NCI-H1436 (cell line): ENCODE measurements around the gene TRIM2.

Experiments used
- DNase-seq: peaks from one replicate; lab custom pipeline; 2025; lab: John Stamatoyannopoulos, UW

Gene TRIM2

GRCh38 chr4:153333874-153334273, 129.6 kb downstream of the TRIM2 start:
- DNase-seq = no peak

- no peak for DNase-seq
Observed at GRCh38 chr4:153335665-153336064, 131.4 kb downstream of the TRIM2 start.

DNA sequence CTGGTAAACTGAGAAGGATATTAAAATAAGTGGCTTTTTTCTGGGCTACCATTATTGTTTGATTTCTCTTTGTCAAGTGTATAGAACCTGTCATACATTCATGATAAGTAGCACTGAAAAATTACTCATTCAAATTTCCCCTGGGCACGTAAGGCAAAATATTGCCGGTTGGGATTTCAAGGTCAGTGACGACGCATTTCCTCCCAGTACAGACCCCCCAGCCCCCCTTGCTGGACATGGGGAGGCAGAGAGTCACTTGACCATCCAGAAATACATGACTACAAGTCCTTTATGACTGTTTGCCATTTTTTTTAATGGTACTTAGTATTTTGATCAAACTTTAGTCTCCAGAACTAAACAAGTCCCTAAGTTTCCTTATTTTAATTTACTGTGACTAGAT, 133.4 kb downstream of the TRIM2 start:
- DNase-seq = no peak

- DNase-seq = no peak
Observed at GRCh38 chr4:153341575-153342090, 137.4 kb downstream of the TRIM2 start.

DNA sequence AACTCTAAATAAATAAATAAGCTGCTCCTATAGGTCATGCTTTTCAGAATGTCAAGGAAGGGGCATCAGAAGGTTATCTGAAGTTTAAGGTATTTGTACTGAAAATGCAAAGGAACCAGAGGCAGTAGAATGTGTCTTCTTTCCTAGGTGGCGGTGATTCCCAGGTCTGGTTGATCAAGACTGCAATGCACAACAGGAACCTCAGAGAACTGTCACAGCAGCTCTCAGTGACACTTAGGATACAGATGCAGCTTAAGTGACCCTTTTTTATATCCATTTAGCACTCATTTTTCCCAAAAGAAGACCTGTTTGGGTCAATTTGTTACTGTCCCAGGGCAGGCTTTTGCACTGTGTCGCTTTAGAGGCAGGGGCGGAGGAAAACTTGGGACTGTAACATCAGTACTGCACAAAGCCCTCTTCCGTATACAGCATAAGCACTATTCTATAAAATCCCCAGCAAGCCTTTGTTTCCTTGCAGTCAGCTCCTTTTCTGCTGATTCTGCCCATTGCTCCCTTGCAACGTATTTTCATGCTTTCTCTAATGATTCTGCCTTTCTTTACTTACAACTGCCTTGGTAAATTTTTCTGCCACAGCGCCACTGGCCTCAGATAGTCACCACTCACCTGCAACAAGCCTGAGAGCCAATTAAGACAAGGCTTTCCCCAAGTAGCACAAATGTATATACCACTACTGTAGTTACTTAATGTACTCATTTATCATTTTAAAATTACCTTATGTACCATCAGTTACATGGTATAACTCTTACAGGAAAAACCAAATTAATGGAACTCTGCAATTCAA, 138.7 kb downstream of the TRIM2 start:
- DNase-seq = no peak

- peak; percentile 85 for DNase-seq
Observed at GRCh38 chr4:153344131-153345011, 140.1 kb downstream of the TRIM2 start, which contains the start of gene MND1. TSS of gene MND1 (plus strand) at chr4:153344688. CDS start at chr4:153344738, 50 bp downstream.

- DNase-seq = peak; percentile 20
Observed at GRCh38 chr4:153345012-153345981, 141.1 kb downstream of the TRIM2 start.

DNA sequence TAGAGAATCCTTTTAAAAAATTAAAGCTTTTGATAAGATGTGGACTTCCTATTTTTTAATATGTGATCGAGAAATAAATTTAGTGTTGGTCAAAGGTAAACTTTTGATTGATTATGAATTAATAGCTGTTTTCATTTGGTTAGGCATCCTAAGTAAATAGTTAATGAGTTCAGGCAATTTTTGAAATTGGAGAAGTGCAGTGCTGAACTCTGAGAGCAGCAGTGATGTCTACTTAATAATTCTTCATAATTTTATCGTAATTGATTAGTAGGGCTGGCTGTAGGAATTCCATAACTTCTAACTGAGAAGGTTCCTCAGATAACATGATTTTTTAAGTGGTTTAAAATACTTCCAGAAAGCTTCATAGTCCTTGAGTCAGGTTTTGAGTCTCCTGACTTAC, 141.8 kb downstream of the TRIM2 start:
- no peak for DNase-seq

- no peak for DNase-seq
Observed at GRCh38 chr4:153346563-153346962, 142.3 kb downstream of the TRIM2 start.

- DNase-seq = no peak
Observed at GRCh38 chr4:153347117-153347516, 142.9 kb downstream of the TRIM2 start.

GRCh38 chr4:153348006-153348405, 143.8 kb downstream of the TRIM2 start:
- no peak for DNase-seq

DNA sequence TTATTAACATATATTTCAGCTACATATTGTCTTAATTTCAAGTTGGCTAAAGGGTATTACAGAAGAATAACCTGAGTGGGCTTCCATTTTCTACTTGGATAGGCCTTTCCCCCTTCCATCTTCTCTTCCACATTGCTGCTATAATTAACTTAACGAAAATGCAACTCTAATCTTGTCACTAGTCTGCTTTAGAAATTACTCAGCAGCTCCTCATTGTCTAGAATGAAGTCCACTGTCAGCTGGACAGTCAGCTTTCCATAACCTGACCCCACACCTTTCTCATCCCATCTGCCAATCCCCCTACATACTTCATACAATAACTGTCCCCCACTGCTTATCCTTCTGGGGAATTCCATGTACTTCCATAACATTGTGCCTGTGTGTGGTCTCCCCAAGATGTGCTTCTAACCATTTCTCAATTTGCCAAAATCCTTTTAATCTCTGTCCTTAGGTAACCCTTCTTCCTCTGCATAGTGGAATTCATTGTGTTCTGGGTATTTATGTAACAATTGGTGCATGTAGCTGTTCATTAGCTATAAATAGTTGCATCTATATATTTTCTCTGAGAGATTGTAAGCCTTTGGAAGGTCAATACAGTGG, 145.1 kb downstream of the TRIM2 start:
- no peak for DNase-seq

DNA sequence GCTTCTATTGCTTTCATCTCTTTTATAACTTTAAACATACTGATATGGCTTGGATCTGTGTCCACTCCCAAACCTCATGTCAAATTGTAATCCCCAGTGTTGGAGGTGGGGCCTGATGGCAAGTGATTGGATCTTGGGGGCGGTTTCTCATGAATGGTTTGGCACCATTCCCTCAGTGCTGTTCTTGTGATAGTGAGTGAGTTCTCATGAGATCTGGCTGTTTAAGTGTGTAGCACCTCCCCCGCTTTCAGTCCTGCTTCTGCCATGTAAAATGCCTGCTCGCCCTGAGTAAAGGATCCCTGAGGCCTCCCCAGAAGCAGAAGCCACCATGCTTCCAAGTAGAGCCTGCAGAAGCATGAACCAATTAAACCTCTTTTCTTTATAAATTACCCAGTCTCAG, 157.9 kb downstream of the TRIM2 start:
- DNase-seq = no peak

- DNase-seq = no peak
Observed at GRCh38 chr4:153364061-153364460, 159.8 kb downstream of the TRIM2 start.

GRCh38 chr4:153365003-153365402, 160.8 kb downstream of the TRIM2 start:
- no peak for DNase-seq

GRCh38 chr4:153366486-153366885, 162.2 kb downstream of the TRIM2 start:
- no peak for DNase-seq

- DNase-seq = no peak
Observed at GRCh38 chr4:153367092-153367491, 162.8 kb downstream of the TRIM2 start.

DNA sequence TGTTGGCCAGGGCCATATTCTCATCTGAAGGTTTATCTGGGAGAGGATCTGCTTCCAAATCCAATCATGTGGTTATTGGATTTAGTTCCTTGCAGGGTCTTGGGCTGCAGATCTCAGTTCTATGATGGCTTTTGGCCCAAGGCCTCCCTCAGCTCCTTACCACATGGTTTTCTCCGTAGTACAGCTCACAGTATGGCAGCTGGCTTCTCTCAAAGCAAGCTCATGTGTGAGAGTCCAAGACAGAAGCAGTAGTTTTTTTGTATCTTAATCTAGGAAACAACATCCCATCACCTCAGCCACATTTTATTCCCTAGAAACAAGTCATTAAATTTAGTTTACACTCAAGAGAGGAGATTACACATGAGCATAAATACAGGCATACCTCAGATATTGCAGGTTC, 164.8 kb downstream of the TRIM2 start:
- no peak for DNase-seq

DNA sequence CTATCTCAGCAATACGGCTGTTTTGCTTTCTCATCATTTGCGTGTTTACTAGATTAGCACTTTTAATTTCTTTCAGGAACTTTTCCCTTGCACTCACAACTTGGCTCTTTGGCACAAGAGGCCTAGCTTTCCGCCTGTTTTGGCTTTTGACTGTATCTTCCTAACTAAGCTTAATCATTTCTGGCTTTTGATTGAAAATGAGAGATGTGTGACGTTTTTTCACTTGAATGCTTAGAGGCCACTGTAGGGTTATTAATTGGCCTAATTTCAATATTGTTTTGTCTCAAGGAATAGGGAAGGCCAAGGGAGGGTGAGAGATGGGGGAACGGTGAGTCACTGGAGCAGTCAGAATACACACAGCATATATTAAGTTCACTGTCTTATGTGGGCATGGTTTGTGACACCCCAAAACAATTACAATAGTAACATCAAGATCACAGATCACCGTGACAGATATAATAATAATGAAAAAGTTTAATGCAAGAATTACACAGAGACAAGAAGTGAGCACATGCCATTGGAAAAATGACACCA, 167.5 kb downstream of the TRIM2 start:
- DNase-seq = no peak

DNA sequence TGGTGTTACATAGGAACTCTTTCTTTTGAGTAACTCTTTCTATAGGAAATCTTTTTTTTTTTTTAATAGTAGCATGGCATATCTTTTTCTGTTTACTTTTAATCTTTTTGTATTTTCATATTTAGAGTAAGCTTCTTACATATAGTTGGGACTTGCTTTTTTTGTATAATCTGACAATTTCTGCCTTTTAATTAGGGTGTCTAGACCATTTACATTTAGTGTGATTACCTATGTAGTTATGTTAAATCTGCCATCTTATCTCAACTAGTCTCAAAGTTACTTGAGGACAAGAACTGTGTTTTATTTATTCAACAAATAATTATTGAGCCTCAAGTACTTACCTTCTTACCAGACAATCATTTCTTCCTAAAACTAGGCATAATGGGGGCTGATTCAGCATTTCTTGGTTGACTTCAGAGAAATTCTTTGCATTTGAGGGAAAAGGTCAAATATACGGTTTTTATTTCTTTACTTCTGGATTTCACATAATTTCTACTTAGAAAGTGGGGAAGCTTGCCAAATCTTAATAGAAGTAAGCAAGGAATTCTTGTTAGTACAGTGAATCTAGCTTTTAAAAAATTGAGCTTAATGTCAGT, 168.8 kb downstream of the TRIM2 start:
- DNase-seq = no peak

GRCh38 chr4:153374442-153374841, 170.2 kb downstream of the TRIM2 start:
- no peak for DNase-seq
